PFSK-1 (cell line): ENCODE data around the gene OTUD4.

ENCODE experiments used
- FOXP2 ChIP-seq: optimal IDR thresholded peaks from 2 replicates; pipeline ENCODE3; 2011; ENCODE audit warnings: borderline replicate concordance, control low read depth, inconsistent platforms; ENCODE audit not compliant: insufficient read depth; ENCODE audit errors: extremely low read length, extremely low read depth
- POLR2AphosphoS5 ChIP-seq: IDR thresholded peaks from 2 replicates; pipeline ENCODE4 v1.6.1; 2012; ENCODE audit warnings: low read depth, mild to moderate bottlenecking, control low read depth, low read length, moderate library complexity
- SIN3A ChIP-seq: IDR thresholded peaks from 2 replicates; pipeline ENCODE4 v1.6.1; 2012; ENCODE audit warnings: mild to moderate bottlenecking, low read length, moderate library complexity, borderline replicate concordance; ENCODE audit not compliant: insufficient read depth
- TAF1 ChIP-seq: IDR thresholded peaks from 2 replicates; pipeline ENCODE4 v1.6.1; 2012; ENCODE audit warnings: low read length, control low read depth, borderline replicate concordance; ENCODE audit not compliant: insufficient read depth
- TF ChIP-seq, protein P1 (sequence below), 2 experiments: IDR thresholded peaks; 2 replicates each; pipeline versions ENCODE4 v1.6.1 to v1.8.0; 2011 to 2012; ENCODE audit warnings: low read depth in 2 of 2, low read length in 2 of 2, control low read depth in 1 of 2, inconsistent platforms in 1 of 2, mild to moderate bottlenecking in 1 of 2, moderate library complexity in 1 of 2; ENCODE audit not compliant: insufficient read depth in 1 of 2

Gene OTUD4

DNA sequence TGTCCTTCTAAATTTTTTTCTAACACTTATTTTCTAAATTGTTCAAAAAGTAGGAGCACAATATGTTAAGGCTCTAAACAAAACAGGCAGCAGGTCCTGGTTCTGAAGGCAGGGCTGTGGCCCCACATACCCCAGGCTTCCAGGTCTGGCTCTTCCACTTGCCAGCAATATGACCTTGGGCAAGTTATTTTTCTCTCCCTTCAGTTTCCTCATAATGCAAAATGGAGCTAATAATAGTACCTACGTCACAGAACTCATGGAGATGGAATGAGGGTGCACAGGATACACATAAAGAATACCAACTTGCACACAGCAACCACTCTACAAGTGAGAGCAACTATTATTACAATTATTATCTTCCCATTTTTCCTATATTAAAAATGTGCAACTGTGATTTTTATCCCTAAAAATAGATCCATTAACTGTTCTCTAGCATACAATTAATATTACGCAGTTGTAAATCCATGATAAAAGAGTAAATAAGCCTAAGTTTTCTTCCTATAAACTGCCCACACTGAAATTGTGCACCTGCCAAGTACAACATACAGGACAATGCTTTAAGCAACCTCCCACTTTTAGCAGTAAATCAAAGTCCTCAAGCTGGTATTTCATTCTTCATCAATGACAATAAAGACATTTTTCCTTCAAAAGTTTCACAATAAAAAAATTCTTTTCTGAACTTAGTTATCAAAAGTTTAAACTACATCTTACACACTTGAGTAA is 27.0 kb downstream of the OTUD4 start:
- TF ChIP-seq TAF1: no peak
- no peak for TF ChIP-seq POLR2AphosphoS5
- TF ChIP-seq SIN3A: no peak

DNA sequence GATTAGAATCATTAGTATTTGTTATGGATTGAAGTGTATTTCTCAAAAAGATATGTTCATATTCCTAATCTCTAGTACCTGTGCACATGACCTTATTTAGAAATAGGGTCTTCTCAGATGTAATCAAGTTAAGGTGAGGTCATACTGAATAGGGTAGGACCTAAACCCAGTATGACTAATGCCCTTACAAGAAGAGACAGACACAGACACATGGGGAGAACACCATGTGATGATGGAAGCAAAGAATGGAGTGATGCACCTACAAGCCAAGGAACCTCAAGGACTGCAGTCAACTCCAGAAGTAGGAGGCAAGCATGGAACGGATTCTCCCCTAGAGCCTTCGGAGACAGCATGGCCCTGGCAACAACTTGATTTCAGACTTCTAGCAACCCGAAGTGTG is 31.4 kb downstream of the OTUD4 start:
- TF ChIP-seq, protein P1, sequence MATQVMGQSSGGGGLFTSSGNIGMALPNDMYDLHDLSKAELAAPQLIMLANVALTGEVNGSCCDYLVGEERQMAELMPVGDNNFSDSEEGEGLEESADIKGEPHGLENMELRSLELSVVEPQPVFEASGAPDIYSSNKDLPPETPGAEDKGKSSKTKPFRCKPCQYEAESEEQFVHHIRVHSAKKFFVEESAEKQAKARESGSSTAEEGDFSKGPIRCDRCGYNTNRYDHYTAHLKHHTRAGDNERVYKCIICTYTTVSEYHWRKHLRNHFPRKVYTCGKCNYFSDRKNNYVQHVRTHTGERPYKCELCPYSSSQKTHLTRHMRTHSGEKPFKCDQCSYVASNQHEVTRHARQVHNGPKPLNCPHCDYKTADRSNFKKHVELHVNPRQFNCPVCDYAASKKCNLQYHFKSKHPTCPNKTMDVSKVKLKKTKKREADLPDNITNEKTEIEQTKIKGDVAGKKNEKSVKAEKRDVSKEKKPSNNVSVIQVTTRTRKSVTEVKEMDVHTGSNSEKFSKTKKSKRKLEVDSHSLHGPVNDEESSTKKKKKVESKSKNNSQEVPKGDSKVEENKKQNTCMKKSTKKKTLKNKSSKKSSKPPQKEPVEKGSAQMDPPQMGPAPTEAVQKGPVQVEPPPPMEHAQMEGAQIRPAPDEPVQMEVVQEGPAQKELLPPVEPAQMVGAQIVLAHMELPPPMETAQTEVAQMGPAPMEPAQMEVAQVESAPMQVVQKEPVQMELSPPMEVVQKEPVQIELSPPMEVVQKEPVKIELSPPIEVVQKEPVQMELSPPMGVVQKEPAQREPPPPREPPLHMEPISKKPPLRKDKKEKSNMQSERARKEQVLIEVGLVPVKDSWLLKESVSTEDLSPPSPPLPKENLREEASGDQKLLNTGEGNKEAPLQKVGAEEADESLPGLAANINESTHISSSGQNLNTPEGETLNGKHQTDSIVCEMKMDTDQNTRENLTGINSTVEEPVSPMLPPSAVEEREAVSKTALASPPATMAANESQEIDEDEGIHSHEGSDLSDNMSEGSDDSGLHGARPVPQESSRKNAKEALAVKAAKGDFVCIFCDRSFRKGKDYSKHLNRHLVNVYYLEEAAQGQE (IDR thresholded peaks at IDR 0.05; ENCODE audit: insufficient read depth in 1 of 2, low read depth in 2 of 2, low read length in 2 of 2): no peak
- TF ChIP-seq SIN3A (no peak), POLR2AphosphoS5 (no peak), FOXP2 (no peak), TAF1 (no peak)

DNA sequence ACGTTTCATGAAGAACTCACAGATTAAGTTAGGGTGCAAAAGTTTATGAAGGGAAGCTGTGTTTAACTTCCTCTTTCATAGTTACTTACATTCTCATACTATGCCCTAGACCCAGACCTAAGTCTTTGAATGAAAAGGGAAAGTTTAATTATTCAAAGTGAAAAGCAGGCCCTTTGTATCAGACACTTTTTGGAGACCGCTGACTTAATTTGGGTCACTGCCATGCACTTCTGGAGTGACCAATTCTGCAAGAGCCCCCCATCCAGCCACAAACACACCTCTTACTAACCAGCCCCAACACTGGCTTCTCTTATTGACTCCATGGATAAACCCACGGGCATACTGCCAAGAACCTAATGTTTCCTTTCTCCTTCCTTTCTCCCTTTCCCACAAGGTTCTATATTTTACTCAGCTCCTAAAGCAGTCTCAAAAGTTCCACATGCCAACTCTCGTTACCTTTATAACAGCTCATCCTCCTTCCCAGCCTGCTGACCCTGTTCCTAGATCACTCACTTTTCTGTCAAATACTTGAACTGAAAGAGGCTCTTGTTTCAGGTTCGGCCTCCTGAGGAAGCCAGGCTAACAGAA is 47.8 kb downstream of the OTUD4 start:
- no peak for TF ChIP-seq FOXP2
- TF ChIP-seq, protein P1 (IDR thresholded peaks at IDR 0.05; ENCODE audit: insufficient read depth in 1 of 2, low read depth in 2 of 2, low read length in 2 of 2): no peak
- peak; percentile 46 for TF ChIP-seq POLR2AphosphoS5
- TF ChIP-seq TAF1: no peak
- TF ChIP-seq SIN3A: no peak

DNA sequence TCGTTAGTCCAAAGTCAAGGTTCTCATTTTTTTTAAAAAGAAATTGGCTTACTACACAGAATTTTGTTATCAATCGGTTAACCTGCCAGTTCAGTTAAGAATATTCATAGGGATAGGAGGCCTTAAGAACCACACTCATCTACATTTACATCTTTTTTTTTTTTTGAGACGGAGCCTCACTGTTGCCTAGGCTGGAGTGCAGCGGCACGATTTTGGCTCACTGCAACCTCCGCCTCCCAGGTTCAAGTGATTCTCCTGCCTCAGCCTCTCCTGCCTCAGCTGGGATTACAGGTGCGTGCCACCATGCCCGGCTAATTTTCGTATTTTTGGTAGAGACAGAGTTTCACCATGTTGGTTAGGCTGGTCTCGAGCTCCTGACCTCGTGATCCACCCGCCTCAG is 48.5 kb downstream of the OTUD4 start:
- no peak for TF ChIP-seq SIN3A
- TF ChIP-seq POLR2AphosphoS5: no peak
- TF ChIP-seq TAF1: no peak
- no peak for TF ChIP-seq FOXP2
- TF ChIP-seq, protein P1 (IDR thresholded peaks at IDR 0.05; ENCODE audit: insufficient read depth in 1 of 2, low read depth in 2 of 2, low read length in 2 of 2): no peak

DNA sequence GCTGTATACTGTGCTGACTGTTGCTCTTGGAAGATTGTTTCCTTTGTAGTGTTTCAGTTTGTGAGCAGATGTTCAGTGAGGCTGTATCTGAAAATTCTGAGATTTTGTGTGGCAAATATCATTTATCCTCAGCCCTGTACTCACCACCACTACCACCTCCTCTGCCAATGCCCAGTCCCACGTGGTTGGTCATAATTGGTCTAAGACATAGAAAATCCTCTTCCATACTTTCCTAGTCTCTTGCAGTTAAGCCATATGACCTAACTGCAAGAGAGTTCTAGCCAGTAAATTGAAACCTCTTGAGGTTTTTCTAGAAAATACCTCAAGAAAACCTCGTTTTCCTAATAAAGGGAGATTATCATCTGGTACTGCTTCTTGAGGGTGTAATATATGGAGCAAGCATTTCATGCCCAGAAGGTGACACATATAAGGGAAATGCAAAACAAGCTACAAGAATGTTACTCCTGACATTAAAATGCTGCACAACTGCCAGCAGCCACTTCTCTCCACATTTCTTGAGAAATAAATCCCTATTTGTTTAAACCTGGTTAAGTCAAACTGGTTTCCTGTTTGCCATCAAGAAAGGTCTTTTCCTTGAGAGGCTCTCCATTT is 49.5 kb downstream of the OTUD4 start:
- no peak; the same call in 1 of the 2 replicates for TF ChIP-seq POLR2AphosphoS5
- TF ChIP-seq TAF1: no peak
- TF ChIP-seq SIN3A: no peak
- no peak for TF ChIP-seq FOXP2
- TF ChIP-seq, protein P1 (IDR thresholded peaks at IDR 0.05; ENCODE audit: insufficient read depth in 1 of 2, low read depth in 2 of 2, low read length in 2 of 2): no peak
